SK-N-SH treated with all-trans-retinoic acid at 6 μM for 48 hours (cell line): Measurements from ENCODE around the gene IGF1.

Experiments used
- ATAC-seq: fragments of 200-7000 bp; cut with Tn5 transposase; 3 replicates; pipeline ENCODE4 v1.9.1; 2020; ENCODE audit warnings: mild to moderate bottlenecking, moderate library complexity
- CREB5 ChIP-seq: fragments of 250-450 bp; sonication (Bioruptor Pico); IDR thresholded peaks from 2 replicates; pipeline ENCODE4 v1.5.1; 2020; ENCODE audit warnings: low read depth, mild to moderate bottlenecking, moderate library complexity
- OSR1 ChIP-seq: fragments of 250-450 bp; sonication (Bioruptor Pico); IDR thresholded peaks from 2 replicates; pipeline ENCODE4 v1.8.0; 2022; ENCODE audit warnings: moderate library complexity, mild to moderate bottlenecking, inconsistent platforms
- SNAI2 ChIP-seq: fragments of 250-450 bp; sonication (Bioruptor Pico); IDR thresholded peaks from 2 replicates; pipeline ENCODE4 v1.5.0; 2020; ENCODE audit warnings: mild to moderate bottlenecking, moderate library complexity
- ZNF70 ChIP-seq: fragments of 450-650 bp; formaldehyde crosslinking; IDR thresholded peaks from 2 replicates; pipeline ENCODE4 v1.5.0; 2020; ENCODE audit warnings: mild to moderate bottlenecking, moderate library complexity

The IGF1 gene

DNA sequence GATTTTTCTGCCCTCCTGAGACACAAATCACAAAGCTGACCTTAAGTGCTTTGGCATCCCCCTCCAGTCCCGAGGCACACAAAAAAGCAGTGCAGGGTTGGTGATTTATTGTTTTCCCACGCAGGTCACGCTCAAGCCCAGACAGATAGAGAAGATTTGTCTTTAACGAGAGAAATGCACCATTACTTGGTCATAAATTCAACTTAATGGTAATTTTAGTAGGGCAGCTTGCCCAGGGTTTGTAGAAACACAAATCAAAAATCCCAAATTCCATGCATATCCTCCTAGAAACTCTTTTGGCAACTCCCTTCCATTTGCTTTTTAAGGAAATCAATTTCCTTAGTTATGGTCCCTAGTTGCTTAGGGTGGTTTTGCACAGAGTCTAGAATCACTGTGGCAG lies 132.6 kb downstream of the IGF1 start:
- ATAC-seq = no peak

More for the DNA sequence above, 132.6 kb downstream of the IGF1 start:
- TF ChIP-seq CREB5 (CRISPR knock-in tag) (no peak), ZNF70 (CRISPR knock-in tag) (no peak), OSR1 (CRISPR knock-in tag) (no peak), SNAI2 (CRISPR knock-in tag) (no peak)
